H9 (cell line): ENCODE data around the gene DCANP1. TPM values are rescaled to one million over a fixed set of nuclear protein-coding genes. Genes with fewer than 3 reads are reported as not detected.

Source experiments
- DNase-seq: peaks from one replicate; pipeline ENCODE4 v3.0.0-alpha.2; 2017
- H2AFZ ChIP-seq: one replicate; pipeline ENCODE4 v1.6.1; 2013; ENCODE audit warnings: mild to moderate bottlenecking, low read length, control low read depth, moderate library complexity
- H2AK5ac ChIP-seq: 2 replicates; pipeline ENCODE4 v1.6.1; 2013; ENCODE audit warnings: low read length, control low read depth, mixed read lengths; ENCODE audit not compliant: insufficient read length
- H2BK120ac ChIP-seq: one replicate; pipeline ENCODE4 v1.6.1; 2013; ENCODE audit warnings: low read depth, mild to moderate bottlenecking, low read length, control low read depth, inconsistent platforms; ENCODE audit not compliant: poor library complexity, severe bottlenecking
- H2BK12ac ChIP-seq: 2 replicates; pipeline ENCODE4 v1.6.1; 2013; ENCODE audit warnings: low read length, control low read depth, mixed read lengths, low read depth; ENCODE audit not compliant: insufficient read length
- H2BK15ac ChIP-seq: 2 replicates; pipeline ENCODE4 v1.6.1; 2013; ENCODE audit warnings: low read depth, low read length, control low read depth
- H2BK20ac ChIP-seq: one replicate; pipeline ENCODE4 v1.6.1; 2013; ENCODE audit warnings: low read depth, mild to moderate bottlenecking, low read length, control low read depth, inconsistent platforms; ENCODE audit not compliant: poor library complexity, severe bottlenecking
- H2BK5ac ChIP-seq: 2 replicates; pipeline ENCODE4 v1.6.1; 2013; ENCODE audit warnings: low read length, control low read depth, mixed read lengths; ENCODE audit not compliant: insufficient read length
- H3K14ac ChIP-seq: 2 replicates; pipeline ENCODE4 v1.6.1; 2013; ENCODE audit warnings: low read length, control low read depth; ENCODE audit not compliant: insufficient read depth
- H3K18ac ChIP-seq: 2 replicates; pipeline ENCODE4 v1.6.1; 2013; ENCODE audit warnings: low read depth, mild to moderate bottlenecking, mixed read lengths, low read length, control low read depth; ENCODE audit not compliant: insufficient read length
- H3K23ac ChIP-seq: 2 replicates; pipeline ENCODE4 v1.6.1; 2013; ENCODE audit warnings: low read length, control low read depth, mixed read lengths, low read depth; ENCODE audit not compliant: insufficient read length
- H3K23me2 ChIP-seq: 2 replicates; pipeline ENCODE4 v1.6.1; 2013; ENCODE audit warnings: low read depth, mild to moderate bottlenecking, mixed read lengths, low read length, control low read depth; ENCODE audit not compliant: insufficient read length, poor library complexity, severe bottlenecking
- H3K27ac ChIP-seq: 2 replicates; pipeline ENCODE4 v1.5.1; 2013; ENCODE audit warnings: low read length, control low read depth, mixed read lengths, low read depth; ENCODE audit not compliant: insufficient read length
- H3K27me3 ChIP-seq: 2 replicates; pipeline ENCODE4 v1.6.1; 2013; ENCODE audit warnings: low read length, control low read depth, inconsistent platforms; ENCODE audit not compliant: insufficient read depth
- H3K4ac ChIP-seq: 2 replicates; pipeline ENCODE4 v1.6.1; 2013; ENCODE audit warnings: low read depth, mild to moderate bottlenecking, control low read depth, inconsistent platforms, low read length, moderate library complexity
- H3K4me1 ChIP-seq: 2 replicates; pipeline ENCODE4 v1.6.1; 2013; ENCODE audit warnings: low read length, control low read depth, inconsistent platforms; ENCODE audit not compliant: insufficient read depth
- H3K4me2 ChIP-seq: 2 replicates; pipeline ENCODE4 v1.6.1; 2013; ENCODE audit warnings: low read length, control low read depth, mixed read lengths; ENCODE audit not compliant: insufficient read length, insufficient read depth
- H3K56ac ChIP-seq: 2 replicates; pipeline ENCODE4 v1.6.1; 2013; ENCODE audit warnings: low read depth, mild to moderate bottlenecking, mixed read lengths, low read length, control low read depth; ENCODE audit not compliant: insufficient read length
- H3K79me1 ChIP-seq: 2 replicates; pipeline ENCODE4 v1.6.1; 2013; ENCODE audit warnings: low read depth, mild to moderate bottlenecking, moderate library complexity, low read length, control low read depth, inconsistent platforms; ENCODE audit not compliant: insufficient read depth, poor library complexity, severe bottlenecking
- H3K79me2 ChIP-seq: 2 replicates; pipeline ENCODE4 v1.6.1; 2013; ENCODE audit warnings: low read length, control low read depth, inconsistent platforms; ENCODE audit not compliant: insufficient read depth
- H3K9ac ChIP-seq: 2 replicates; pipeline ENCODE4 v1.6.1; 2013; ENCODE audit warnings: low read length, control low read depth, mixed read lengths; ENCODE audit not compliant: insufficient read length; ENCODE audit errors: extremely low read depth
- H3K9me3 ChIP-seq: one replicate; pipeline ENCODE4 v1.6.1; 2013; ENCODE audit warnings: low read depth, low read length, inconsistent platforms; ENCODE audit not compliant: control insufficient read depth
- H3T11ph ChIP-seq: one replicate; pipeline ENCODE4 v1.6.1; 2013; ENCODE audit warnings: mild to moderate bottlenecking, low read length, control low read depth, inconsistent platforms
- H4K20me1 ChIP-seq: one replicate; pipeline ENCODE4 v1.6.1; 2013; ENCODE audit not compliant: control insufficient read depth, insufficient read length, insufficient read depth
- H4K5ac ChIP-seq: 2 replicates; pipeline ENCODE4 v1.6.1; 2013; ENCODE audit warnings: low read depth, mild to moderate bottlenecking, mixed read lengths, low read length, control low read depth; ENCODE audit not compliant: insufficient read length
- H4K8ac ChIP-seq: replicated peaks from 2 replicates; pipeline ENCODE4 v1.6.1; 2013; ENCODE audit warnings: low read length, control low read depth, mixed read lengths, low read depth; ENCODE audit not compliant: insufficient read length
- H4K91ac ChIP-seq: 2 replicates; pipeline ENCODE4 v1.6.1; 2013; ENCODE audit warnings: low read depth, mild to moderate bottlenecking, moderate library complexity, mixed read lengths, low read length, control low read depth; ENCODE audit not compliant: insufficient read length
- H3K27ac Mint-ChIP-seq, 3 experiments: 2 replicates in 2 of 3; 3 replicates in 1 of 3; pipeline ENCODE4 v1.8.0; 2020 to 2021; ENCODE audit warnings: mixed read lengths in 3 of 3, mild to moderate bottlenecking in 1 of 3, moderate library complexity in 1 of 3
- H3K27me3 Mint-ChIP-seq: 2 replicates; pipeline ENCODE4 v1.8.0; 2021; ENCODE audit warnings: low read depth, mild to moderate bottlenecking, moderate library complexity, mixed read lengths
- H3K36me3 Mint-ChIP-seq, 3 experiments: 2 replicates in 2 of 3; 3 replicates in 1 of 3; pipeline ENCODE4 v1.8.0; 2020 to 2021; ENCODE audit warnings: low read depth in 3 of 3, mixed read lengths in 3 of 3; ENCODE audit not compliant: insufficient read depth in 1 of 3
- H3K4me1 Mint-ChIP-seq, 2 experiments: 2 replicates each; pipeline ENCODE4 v1.8.0; 2020; ENCODE audit warnings: mixed read lengths in 2 of 2
- H3K4me3 Mint-ChIP-seq, 2 experiments: 2 replicates in 1 of 2; 3 replicates in 1 of 2; pipeline ENCODE4 v1.8.0; 2020 to 2021; ENCODE audit warnings: mild to moderate bottlenecking in 2 of 2, mixed read lengths in 2 of 2, moderate library complexity in 1 of 2
- H3K9me3 Mint-ChIP-seq, 2 experiments: 2 replicates in 1 of 2; 3 replicates in 1 of 2; pipeline ENCODE4 v1.8.0; 2020; ENCODE audit warnings: mild to moderate bottlenecking in 2 of 2, mixed read lengths in 2 of 2, moderate library complexity in 1 of 2
- CTCF ChIP-seq: fragments of 200-600 bp; sonication (generic); conservative IDR thresholded peaks from 3 replicates; pipeline ENCODE4 v1.8.0; 2021; ENCODE audit warnings: antibody characterized with exemption, mild to moderate bottlenecking
- WGBS: extraction: QIAGEN DNeasy Blood & Tissue Kit; methylation state at CpG from one replicate; pipeline ENCODE4 v1.1.7; 2013; ENCODE audit warnings: missing lambda C conversion rate, low lambda C conversion rate, mixed read lengths; ENCODE audit not compliant: insufficient read length; ENCODE audit errors: extremely low coverage; 5-methylcytosine and 5-hydroxymethylcytosine counted together
- total RNA-seq: library from RNA; stranded (reverse); gene quantifications from 2 replicates; pipeline ENCODE4 v1.2.1, GENCODE V29; 2021

DCANP1 gene
- total RNA-seq, 1 experiment from 2014 or later = not detected

DNA sequence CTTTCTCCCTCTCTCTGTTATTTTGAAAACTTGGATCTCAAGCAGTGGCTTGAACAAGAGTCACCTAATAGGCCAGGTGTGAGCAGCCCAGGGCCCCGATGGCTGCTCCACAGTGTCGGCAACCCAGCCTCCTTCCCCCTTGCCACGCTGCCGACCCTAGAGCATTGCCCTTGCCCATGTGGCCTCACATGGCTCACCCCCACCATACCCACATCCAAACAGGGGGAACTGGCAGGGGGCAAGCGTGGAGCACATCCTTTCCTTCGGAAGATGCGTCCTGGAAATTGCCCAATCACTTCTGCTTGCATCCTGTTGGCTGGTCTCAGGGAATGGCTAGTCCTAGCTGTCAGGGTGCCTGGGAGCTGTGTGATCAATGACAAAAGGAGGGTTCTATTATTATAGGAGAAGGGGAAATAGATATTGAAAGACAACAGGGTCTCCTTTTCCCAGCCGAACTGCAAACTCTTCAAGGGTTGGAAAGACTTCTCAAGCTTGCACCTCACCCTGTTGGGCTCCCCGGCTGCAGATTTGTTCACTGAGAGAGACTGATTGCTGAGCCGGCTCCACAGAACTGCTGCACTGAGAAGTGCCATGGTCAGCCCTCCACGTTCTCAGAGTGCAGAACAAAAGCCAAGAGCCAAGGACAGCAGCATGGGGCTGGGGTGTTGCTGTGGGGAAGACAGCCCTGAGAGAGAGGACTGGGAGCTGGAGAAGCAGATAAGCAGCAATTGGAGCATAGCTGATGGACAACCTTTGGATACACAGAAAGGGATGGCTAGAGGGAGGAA is 13.3 kb upstream of the DCANP1 start:
- Histone ChIP-seq H3K23ac (no peak overlapping the region), H3K4me1 (no peaks in the 10 kb centered on the region), H4K91ac (no peak overlapping the region), H2BK15ac (no peak overlapping the region), H3K79me2 (no peaks in the 10 kb centered on the region), H3K18ac (no peak overlapping the region), H3K79me1 (no peaks in the 10 kb centered on the region), H3K23me2 (no peaks in the 10 kb centered on the region), H3K9me3 (no peaks in the 10 kb centered on the region), H3K9ac (no peak overlapping the region), H3K4me2 (no peak overlapping the region), H3K14ac (no peak overlapping the region; the same call in 1 of the 2 replicates), H4K8ac (no peak overlapping the region), H2BK12ac (no peak overlapping the region), H3K27ac (no peak overlapping the region), H2AK5ac (no peak overlapping the region), H4K20me1 (no peaks in the 10 kb centered on the region), H4K5ac (no peak overlapping the region), H2AFZ (no peak overlapping the region), H3K27me3 (peaks cover 27% of the 10 kb centered on the region), H3T11ph (no peak overlapping the region), H3K56ac (no peak overlapping the region), H2BK20ac (no peak overlapping the region), H3K4ac (no peak overlapping the region), H2BK5ac (no peak overlapping the region), H2BK120ac (no peak overlapping the region)
- TF ChIP-seq CTCF = no peak
- Mint-ChIP-seq H3K27me3 (peaks cover 99% of the 10 kb centered on the region), H3K9me3 (peaks cover 0 to 2% of the 10 kb centered on the region in 2 experiments; a peak in 2 of 5 replicates), H3K36me3 (no peaks in the 10 kb centered on the region; a peak in 1 of 7 replicates), H3K4me3 (no peak overlapping the region), H3K4me1 (peaks cover 3% of the 10 kb centered on the region in 2 experiments; a peak in 1 of 4 replicates), H3K27ac (no peak overlapping the region)
- WGBS = no CpG with 5 or more reads among the region's 11 CpGs
- DNase-seq = no peak
